Measurements from ENCODE around the gene FAM156A.

- no peak for TF ChIP-seq CTCF (IDR thresholded peaks at IDR 0.05)
- TF ChIP-seq POLR2A (IDR thresholded peaks at IDR 0.05; ENCODE audit: low read depth): no peak
- TF ChIP-seq EP300 (IDR thresholded peaks at IDR 0.05): no peak
- no peak for TF ChIP-seq POLR2AphosphoS5 (IDR thresholded peaks at IDR 0.05)
Observed at GRCh38 chrX:52983321-52984000, 25.1 kb upstream of the FAM156A start.

Data from esophagus muscularis mucosa (tissue), 4 donors.